ENCODE results near the gene ITGB6. TPM values are rescaled to one million over a fixed set of nuclear protein-coding genes. Genes with fewer than 3 reads are reported as not detected.
A peak's percentile ranks its signal among the peaks of the same experiment; 100 is the strongest.

Gene ITGB6
- total RNA-seq, 1 experiment from 2014 or later = 84.8 TPM

GRCh38 chr2:160203007-160203406, 2.9 kb upstream of the ITGB6 start:
- no peak for DNase-seq
- CTCF ChIA-PET = interaction anchor here (0.6 kb wide), 1 partner anchor 1276 kb away, joined by 4 read pairs; no protein-coding TSS in a partner anchor
- no peaks in the 10 kb centered on the region for H3K9me3 Mint-ChIP-seq (ENCODE audit: low read depth, unreplicated experiment)
- no peak overlapping the region for H3K4me3 Mint-ChIP-seq (ENCODE audit: low read depth, unreplicated experiment)
- H3K36me3 Mint-ChIP-seq (ENCODE audit: insufficient read depth, unreplicated experiment) = peaks cover 37% of the 10 kb centered on the region
- H3K27me3 Mint-ChIP-seq (ENCODE audit: unreplicated experiment) = no peaks in the 10 kb centered on the region
- no TSS peak for BruUV-seq (replicated peaks)
- intact Hi-C loops (cut with micrococcal nuclease; ENCODE audit: unreplicated experiment) = no loop called here
- H3K27ac Mint-ChIP-seq (ENCODE audit: unreplicated experiment) = no peak overlapping the region
- TF ChIP-seq, protein P1, sequence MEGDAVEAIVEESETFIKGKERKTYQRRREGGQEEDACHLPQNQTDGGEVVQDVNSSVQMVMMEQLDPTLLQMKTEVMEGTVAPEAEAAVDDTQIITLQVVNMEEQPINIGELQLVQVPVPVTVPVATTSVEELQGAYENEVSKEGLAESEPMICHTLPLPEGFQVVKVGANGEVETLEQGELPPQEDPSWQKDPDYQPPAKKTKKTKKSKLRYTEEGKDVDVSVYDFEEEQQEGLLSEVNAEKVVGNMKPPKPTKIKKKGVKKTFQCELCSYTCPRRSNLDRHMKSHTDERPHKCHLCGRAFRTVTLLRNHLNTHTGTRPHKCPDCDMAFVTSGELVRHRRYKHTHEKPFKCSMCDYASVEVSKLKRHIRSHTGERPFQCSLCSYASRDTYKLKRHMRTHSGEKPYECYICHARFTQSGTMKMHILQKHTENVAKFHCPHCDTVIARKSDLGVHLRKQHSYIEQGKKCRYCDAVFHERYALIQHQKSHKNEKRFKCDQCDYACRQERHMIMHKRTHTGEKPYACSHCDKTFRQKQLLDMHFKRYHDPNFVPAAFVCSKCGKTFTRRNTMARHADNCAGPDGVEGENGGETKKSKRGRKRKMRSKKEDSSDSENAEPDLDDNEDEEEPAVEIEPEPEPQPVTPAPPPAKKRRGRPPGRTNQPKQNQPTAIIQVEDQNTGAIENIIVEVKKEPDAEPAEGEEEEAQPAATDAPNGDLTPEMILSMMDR (IDR thresholded peaks at IDR 0.05; ENCODE audit: unreplicated experiment) = no peak
- H3K4me1 Mint-ChIP-seq (ENCODE audit: low read depth, unreplicated experiment) = peaks cover 53% of the 10 kb centered on the region

- CTCF ChIA-PET = no interaction called here
- Mint-ChIP-seq H3K9me3 (ENCODE audit: low read depth, unreplicated experiment) (no peaks in the 10 kb centered on the region), H3K27me3 (ENCODE audit: unreplicated experiment) (no peaks in the 10 kb centered on the region), H3K36me3 (ENCODE audit: insufficient read depth, unreplicated experiment) (peaks cover 37% of the 10 kb centered on the region), H3K4me1 (ENCODE audit: low read depth, unreplicated experiment) (peaks cover 43% of the 10 kb centered on the region), H3K4me3 (ENCODE audit: low read depth, unreplicated experiment) (no peak overlapping the region), H3K27ac (ENCODE audit: unreplicated experiment) (peak overlapping the region; percentile 4)
- TF ChIP-seq, protein P1 (IDR thresholded peaks at IDR 0.05; ENCODE audit: unreplicated experiment) = no peak
- DNase-seq = no peak
- BruUV-seq (replicated peaks) = no TSS peak
- intact Hi-C loops (cut with micrococcal nuclease; ENCODE audit: unreplicated experiment) = no loop called here
These were observed 1.9 kb upstream of the ITGB6 start for GRCh38 chr2:160201849-160202539.

DNA sequence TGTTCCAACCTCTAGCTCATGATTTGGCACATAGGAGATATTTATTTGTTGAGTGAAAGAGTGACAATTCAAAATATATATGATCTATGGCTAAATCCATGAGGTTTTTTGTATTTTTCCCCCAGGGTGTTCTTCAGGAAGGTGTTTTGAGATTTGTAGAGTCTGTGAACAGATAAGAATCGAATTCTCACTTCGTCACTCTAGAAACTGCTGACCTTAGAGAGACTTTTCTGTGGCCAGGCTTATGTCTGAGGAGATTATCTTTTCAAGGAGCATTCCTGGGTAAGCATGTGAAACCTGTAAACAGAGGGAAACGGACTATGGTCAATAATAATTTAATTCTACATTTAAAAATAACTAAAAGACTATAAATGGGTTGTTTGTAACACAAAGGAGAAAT, 849 bp upstream of the ITGB6 start:
- intact Hi-C loops (cut with micrococcal nuclease; ENCODE audit: unreplicated experiment) = no loop called here
- H3K36me3 Mint-ChIP-seq (ENCODE audit: insufficient read depth, unreplicated experiment) = peaks cover 39% of the 10 kb centered on the region
- CTCF ChIA-PET = interaction anchor here (1.2 kb wide), 1 partner anchor 23 kb away, joined by 3 read pairs; no protein-coding TSS in a partner anchor
- no peaks in the 10 kb centered on the region for H3K27me3 Mint-ChIP-seq (ENCODE audit: unreplicated experiment)
- no peak overlapping the region for H3K27ac Mint-ChIP-seq (ENCODE audit: unreplicated experiment)
- H3K9me3 Mint-ChIP-seq (ENCODE audit: low read depth, unreplicated experiment) = no peaks in the 10 kb centered on the region
- DNase-seq = no peak
- H3K4me3 Mint-ChIP-seq (ENCODE audit: low read depth, unreplicated experiment) = no peak overlapping the region
- BruUV-seq (replicated peaks) = no TSS peak
- peaks cover 43% of the 10 kb centered on the region for H3K4me1 Mint-ChIP-seq (ENCODE audit: low read depth, unreplicated experiment)
- TF ChIP-seq, protein P1 (IDR thresholded peaks at IDR 0.05; ENCODE audit: unreplicated experiment) = no peak

DNA sequence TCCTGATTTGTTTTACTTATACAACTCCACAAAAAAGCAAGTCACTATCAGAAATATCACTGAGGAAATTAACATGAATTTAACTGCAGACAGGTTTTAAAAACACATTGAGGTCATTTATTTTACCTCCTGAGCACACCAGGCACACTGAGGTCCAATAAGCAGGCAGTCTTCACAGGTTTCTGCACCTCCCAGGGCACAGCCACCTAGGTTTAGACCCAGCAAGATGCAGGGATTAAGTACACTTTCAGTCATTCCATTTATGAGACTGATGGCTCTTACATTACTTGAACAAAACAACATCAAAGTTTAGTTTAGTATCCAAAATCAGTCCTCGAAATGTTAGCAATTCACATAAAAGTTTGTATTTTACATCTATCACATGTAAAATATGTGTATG, 1.0 kb downstream of the ITGB6 start:
- TF ChIP-seq, protein P1 (IDR thresholded peaks at IDR 0.05; ENCODE audit: unreplicated experiment) = no peak
- intact Hi-C loops (cut with micrococcal nuclease; ENCODE audit: unreplicated experiment) = no loop called here
- peak overlapping the region; percentile 73 for H3K27ac Mint-ChIP-seq (ENCODE audit: unreplicated experiment)
- no peak for DNase-seq
- peaks cover 44% of the 10 kb centered on the region for H3K4me1 Mint-ChIP-seq (ENCODE audit: low read depth, unreplicated experiment)
- no peaks in the 10 kb centered on the region for H3K9me3 Mint-ChIP-seq (ENCODE audit: low read depth, unreplicated experiment)
- H3K27me3 Mint-ChIP-seq (ENCODE audit: unreplicated experiment) = no peaks in the 10 kb centered on the region
- peaks cover 46% of the 10 kb centered on the region for H3K36me3 Mint-ChIP-seq (ENCODE audit: insufficient read depth, unreplicated experiment)
- peak overlapping the region; percentile 75 for H3K4me3 Mint-ChIP-seq (ENCODE audit: low read depth, unreplicated experiment)
- CTCF ChIA-PET = no interaction called here
- no TSS peak for BruUV-seq (replicated peaks)

Data from Calu3 (cell line).